Left ventricle myocardium inferior (tissue), 1 donor: ENCODE measurements around the gene BUB3. TPM values are rescaled to one million over a fixed set of nuclear protein-coding genes. Genes with fewer than 3 reads are reported as not detected.
"Not testable (repeated sequence)": the region's sequence is repeated elsewhere in the genome, so short reads cannot be mapped to it uniquely, and the experiment has no call there.

ENCODE experiments used
- DNase-seq: peaks from one replicate; pipeline ENCODE4 v3.0.0-alpha.2; 2020
- H3K27ac ChIP-seq: fragments of 200-600 bp; replicated peaks from 2 replicates; pipeline ENCODE4 v1.8.0; 2021
- H3K27me3 ChIP-seq: fragments of 200-600 bp; 2 replicates; pipeline ENCODE4 v1.8.0; 2021; ENCODE audit warnings: low read depth
- H3K36me3 ChIP-seq: fragments of 200-600 bp; 2 replicates; pipeline ENCODE4 v1.8.0; 2021
- H3K4me1 ChIP-seq: fragments of 200-600 bp; 2 replicates; pipeline ENCODE4 v1.8.0; 2021
- H3K4me3 ChIP-seq: fragments of 200-600 bp; 2 replicates; pipeline ENCODE4 v1.8.0; 2021; ENCODE audit warnings: mild to moderate bottlenecking, moderate library complexity
- H3K9me3 ChIP-seq: fragments of 200-600 bp; replicated peaks from 2 replicates; pipeline ENCODE4 v1.8.0; 2021
- intact Hi-C: fragments of 100-400 bp; cut with micrococcal nuclease; formaldehyde crosslinking; loops from one replicate; pipeline ENCODE4 v1.11.0; 2022
- total RNA-seq: library from RNA; stranded (reverse); fragmentation: NEBNext Ultra II Directional; extraction: Animal tissue kit (Norgen Biotek cat#: 25700); gene quantifications from one replicate; pipeline ENCODE4 v1.2.1, GENCODE V29; 2021
- TF ChIP-seq, protein P1 (sequence below): fragments of 200-600 bp; IDR thresholded peaks from 2 replicates; pipeline ENCODE4 v1.8.0; 2021; ENCODE audit warnings: antibody characterized with exemption, mild to moderate bottlenecking, borderline replicate concordance
- donor health status: DM: no; HTN: yes; CAD: no; lungs with severe emphysema.

Gene BUB3
- total RNA-seq, 1 donor from 2014 or later: 33.5 TPM

DNA sequence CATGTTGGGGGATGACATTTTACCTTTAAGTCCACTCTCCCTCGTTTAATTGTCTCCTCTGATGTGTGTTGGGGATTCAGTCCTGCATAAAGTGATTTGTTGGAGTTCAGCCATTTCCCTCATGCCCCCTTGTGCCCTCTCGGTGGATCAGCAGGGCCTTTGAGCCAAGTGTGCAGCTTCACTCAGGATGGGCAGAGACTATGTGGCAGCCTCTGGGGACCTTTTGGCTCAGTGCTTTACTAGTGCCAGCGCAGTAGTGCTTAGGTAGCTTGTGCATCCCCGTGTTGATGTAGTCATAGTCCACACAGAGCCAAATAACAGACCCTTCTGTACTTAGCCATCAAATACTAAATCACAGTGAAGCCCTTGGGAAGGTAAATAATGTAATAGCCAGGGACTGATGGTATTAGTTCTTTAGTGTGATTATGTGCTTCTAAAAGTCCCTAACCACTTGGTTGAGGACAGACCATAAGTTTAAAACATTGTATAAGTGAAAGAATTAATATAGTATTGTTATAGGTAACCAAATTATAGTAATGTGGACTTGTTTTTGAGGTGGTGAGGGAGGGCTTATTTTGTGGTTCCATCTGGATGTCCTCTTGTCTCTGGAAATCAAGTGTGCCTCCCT, 11.4 kb downstream of the BUB3 start:
- Histone ChIP-seq H3K27ac (no peak overlapping the region), H3K4me3 (no peak overlapping the region), H3K36me3 (peaks cover 72% of the 10 kb centered on the region), H3K9me3 (no peaks in the 10 kb centered on the region), H3K27me3 (no peaks in the 10 kb centered on the region), H3K4me1 (no peaks in the 10 kb centered on the region)
- TF ChIP-seq, protein P1, sequence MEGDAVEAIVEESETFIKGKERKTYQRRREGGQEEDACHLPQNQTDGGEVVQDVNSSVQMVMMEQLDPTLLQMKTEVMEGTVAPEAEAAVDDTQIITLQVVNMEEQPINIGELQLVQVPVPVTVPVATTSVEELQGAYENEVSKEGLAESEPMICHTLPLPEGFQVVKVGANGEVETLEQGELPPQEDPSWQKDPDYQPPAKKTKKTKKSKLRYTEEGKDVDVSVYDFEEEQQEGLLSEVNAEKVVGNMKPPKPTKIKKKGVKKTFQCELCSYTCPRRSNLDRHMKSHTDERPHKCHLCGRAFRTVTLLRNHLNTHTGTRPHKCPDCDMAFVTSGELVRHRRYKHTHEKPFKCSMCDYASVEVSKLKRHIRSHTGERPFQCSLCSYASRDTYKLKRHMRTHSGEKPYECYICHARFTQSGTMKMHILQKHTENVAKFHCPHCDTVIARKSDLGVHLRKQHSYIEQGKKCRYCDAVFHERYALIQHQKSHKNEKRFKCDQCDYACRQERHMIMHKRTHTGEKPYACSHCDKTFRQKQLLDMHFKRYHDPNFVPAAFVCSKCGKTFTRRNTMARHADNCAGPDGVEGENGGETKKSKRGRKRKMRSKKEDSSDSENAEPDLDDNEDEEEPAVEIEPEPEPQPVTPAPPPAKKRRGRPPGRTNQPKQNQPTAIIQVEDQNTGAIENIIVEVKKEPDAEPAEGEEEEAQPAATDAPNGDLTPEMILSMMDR: no peak
- DNase-seq: no peak
- intact Hi-C loops: no loop called here

DNA sequence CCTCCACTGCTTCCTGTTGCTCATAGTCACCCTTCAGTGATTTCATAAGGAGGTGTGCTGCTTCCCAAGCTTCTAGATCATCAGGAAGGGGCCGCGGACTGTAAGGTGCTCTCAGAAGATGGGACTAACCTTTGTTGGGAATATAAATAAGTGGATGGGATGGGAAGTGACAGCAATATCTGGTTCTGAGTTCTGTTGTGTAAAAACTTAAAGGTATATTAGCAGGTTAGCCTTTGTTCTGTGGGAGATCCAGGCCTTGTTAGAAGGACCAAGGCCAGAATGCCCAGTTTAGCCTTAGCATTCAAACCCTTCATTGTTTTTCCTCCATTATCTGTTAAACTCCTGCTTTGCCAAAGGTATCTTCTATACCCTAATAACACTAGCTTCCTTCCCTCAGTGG, 12.4 kb downstream of the BUB3 start:
- TF ChIP-seq, protein P1: no peak
- DNase-seq: no peak
- peaks cover 62% of the 10 kb centered on the region for H3K36me3 ChIP-seq
- H3K4me3 ChIP-seq: no peak overlapping the region
- no peaks in the 10 kb centered on the region for H3K4me1 ChIP-seq
- no peak overlapping the region for H3K27ac ChIP-seq
- no peaks in the 10 kb centered on the region for H3K27me3 ChIP-seq
- intact Hi-C loops: no loop called here
- no peaks in the 10 kb centered on the region for H3K9me3 ChIP-seq

DNA sequence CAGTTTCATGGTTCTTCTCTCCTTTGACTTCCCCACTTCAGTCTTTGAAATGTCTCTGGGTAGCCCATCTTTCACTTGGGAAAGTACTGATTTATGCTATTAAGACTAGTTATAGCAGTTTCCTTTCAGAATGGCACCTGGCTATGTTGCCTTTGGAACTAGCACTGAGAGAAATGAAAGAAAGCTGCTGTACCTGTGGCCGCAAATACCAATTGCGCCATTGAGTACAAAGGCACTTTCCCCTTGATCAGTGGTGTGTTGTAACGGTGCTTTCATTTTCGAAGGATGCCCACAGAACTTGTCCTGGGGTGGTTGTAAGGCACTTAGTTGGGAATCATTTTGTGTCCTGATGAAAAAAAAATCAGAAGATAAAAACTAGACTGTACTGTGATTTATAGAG, 16.8 kb downstream of the BUB3 start:
- Histone ChIP-seq H3K27ac (no peak overlapping the region), H3K36me3 (peaks cover 36% of the 10 kb centered on the region), H3K9me3 (no peaks in the 10 kb centered on the region), H3K4me3 (no peak overlapping the region), H3K27me3 (no peaks in the 10 kb centered on the region), H3K4me1 (no peaks in the 10 kb centered on the region)
- intact Hi-C loops: no loop called here
- DNase-seq: no peak
- TF ChIP-seq, protein P1: no peak

DNA sequence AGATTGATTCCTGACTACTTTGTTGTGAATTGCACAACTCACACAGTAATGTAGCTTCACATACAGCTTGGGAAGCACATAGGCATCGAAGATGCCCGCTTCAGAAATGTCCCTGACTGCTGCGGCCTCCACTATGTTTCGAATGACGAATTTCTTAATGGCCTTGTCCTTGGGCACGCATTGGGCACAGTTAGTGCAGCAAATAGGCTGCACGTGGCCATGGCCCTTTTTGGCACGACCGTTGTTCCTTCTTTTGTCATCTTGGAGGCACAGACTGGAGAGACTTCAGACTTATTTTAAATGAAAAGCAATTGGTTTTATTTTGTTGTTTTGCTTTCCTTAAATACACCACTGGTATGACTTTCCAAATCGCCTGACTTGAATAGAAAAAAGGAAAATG, 17.4 kb downstream of the BUB3 start:
- H3K27ac ChIP-seq, H3K4me1 ChIP-seq, DNase-seq, H3K27me3 ChIP-seq, H3K4me3 ChIP-seq, H3K9me3 ChIP-seq, intact Hi-C loops: not testable (repeated sequence)
- peaks cover 32% of the 10 kb centered on the region for H3K36me3 ChIP-seq

DNA sequence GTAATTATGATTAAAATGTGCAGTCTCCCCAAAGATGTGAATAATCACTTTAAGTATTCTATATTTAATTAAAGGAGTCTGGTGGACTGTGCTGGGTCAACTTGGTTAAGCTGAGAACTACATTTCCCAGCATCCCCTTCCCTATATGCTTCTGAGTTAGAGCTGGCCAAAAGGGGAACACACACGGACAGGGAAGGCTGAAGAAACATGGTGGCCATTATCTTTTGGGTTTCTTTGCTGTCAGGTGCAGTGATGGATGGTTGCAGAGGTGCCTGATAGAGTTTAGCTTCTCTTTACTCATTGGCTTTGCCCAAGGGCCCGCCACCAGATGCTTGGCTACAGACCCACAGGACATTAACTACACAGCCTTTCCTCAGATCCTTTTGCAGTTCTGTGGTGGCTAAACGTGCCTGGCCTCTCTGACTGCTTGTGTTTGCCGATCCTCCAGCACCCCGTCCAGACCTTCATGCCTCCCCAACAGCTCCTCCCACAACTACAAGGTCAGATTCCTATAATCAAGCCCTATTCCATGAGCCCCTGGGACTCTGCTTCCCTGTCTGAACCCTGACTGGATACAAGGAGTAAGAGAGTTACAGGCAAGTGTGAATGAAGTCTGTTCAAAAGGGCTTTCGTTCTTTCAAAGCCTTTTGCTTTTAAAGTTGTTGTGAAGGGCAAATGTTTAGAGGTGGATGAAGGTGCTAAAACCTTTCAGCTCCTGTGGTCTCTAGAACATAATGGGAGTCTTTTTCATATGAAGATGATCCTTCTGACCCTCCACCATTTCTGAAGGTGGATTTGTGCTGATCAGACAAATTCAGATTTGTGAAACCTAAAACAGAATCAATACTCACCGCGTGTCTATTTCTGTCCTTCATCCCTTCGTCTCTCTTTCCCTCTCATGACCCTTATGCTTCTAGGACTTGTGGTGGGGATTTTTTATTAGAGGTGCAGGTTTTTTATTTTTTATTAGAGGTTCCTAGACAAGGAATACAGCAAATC, 21.5 kb downstream of the BUB3 start:
- DNase-seq: no peak
- H3K27ac ChIP-seq: no peak overlapping the region
- H3K4me3 ChIP-seq: no peak overlapping the region
- intact Hi-C loops: no loop called here
- peaks cover 16% of the 10 kb centered on the region for H3K36me3 ChIP-seq
- peaks cover 4% of the 10 kb centered on the region for H3K9me3 ChIP-seq
- TF ChIP-seq, protein P1: no peak
- no peaks in the 10 kb centered on the region for H3K27me3 ChIP-seq
- H3K4me1 ChIP-seq: no peaks in the 10 kb centered on the region

DNA sequence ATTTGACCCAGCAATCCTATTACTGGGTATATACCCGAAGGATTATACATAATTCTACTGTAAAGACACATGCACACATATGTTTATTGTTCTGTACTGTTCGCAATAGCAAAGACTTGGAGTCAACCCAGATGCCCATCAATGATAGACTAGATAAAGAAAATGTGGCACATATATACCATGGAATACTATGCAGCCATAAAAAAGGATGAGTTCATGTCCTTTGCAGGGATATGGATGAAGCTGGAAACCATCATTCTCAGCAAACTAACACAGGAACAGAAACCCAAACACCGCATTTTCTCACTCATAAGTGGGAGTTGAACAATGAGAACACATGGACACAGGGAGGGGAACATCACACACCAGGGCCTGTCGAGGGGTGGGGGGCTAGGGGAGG, 24.2 kb downstream of the BUB3 start:
- H3K27ac ChIP-seq, DNase-seq, intact Hi-C loops, H3K4me1 ChIP-seq, H3K4me3 ChIP-seq, H3K27me3 ChIP-seq: not testable (repeated sequence)
- Histone ChIP-seq H3K9me3 (peaks cover 16% of the 10 kb centered on the region), H3K36me3 (peaks cover 23% of the 10 kb centered on the region)
